GM23248 (cell line): ENCODE results near the gene RNASET2.

Experiments used
- EZH2 ChIP-seq: fragments of 200-600 bp; sonication (generic); IDR thresholded peaks from 2 replicates; pipeline ENCODE4 v1.6.1; 2018; ENCODE audit warnings: antibody characterized with exemption, mild to moderate bottlenecking; ENCODE audit not compliant: insufficient read depth, poor library complexity, severe bottlenecking
- EZH2phosphoT487 ChIP-seq: fragments of 200-600 bp; sonication (generic); IDR thresholded peaks from 2 replicates; pipeline ENCODE4 v1.6.1; 2018; ENCODE audit warnings: antibody characterized with exemption, moderate library complexity, mild to moderate bottlenecking, low read depth; ENCODE audit not compliant: insufficient read depth

DNA sequence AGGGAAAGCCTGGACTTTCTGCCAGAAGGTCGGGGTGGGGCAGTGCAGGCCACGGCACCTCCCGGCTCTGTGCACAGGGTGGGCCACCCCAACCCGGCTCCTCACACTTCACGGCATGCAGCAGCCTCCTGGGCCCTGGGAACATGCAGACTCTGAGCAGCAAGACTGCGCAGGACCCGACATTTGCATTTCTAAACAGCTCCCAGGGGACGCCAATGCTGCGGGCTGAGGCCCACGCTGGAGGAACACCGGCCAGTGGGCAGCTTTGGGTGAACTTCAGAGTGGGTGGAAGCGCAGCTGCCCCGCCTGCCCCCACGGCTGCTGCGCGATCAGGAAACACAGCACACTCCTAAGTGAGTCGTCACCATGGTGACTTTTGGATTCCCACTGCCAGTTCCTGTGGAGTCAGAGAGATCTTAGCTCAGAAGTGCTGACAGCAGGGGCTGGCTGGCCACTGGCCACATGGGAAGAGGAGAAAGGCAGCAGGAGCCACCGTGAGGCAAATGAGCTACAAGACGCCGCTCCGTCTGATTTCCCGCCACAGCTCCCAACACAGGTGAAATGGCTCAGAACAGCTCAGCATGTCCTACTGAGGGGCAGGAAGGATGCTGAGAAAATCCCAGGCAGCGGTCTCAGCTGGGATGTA, 52.1 kb downstream of the RNASET2 start:
- no peak for TF ChIP-seq EZH2phosphoT487
- no peak for TF ChIP-seq EZH2
